ENCODE results near the gene CATSPERB.

DNA sequence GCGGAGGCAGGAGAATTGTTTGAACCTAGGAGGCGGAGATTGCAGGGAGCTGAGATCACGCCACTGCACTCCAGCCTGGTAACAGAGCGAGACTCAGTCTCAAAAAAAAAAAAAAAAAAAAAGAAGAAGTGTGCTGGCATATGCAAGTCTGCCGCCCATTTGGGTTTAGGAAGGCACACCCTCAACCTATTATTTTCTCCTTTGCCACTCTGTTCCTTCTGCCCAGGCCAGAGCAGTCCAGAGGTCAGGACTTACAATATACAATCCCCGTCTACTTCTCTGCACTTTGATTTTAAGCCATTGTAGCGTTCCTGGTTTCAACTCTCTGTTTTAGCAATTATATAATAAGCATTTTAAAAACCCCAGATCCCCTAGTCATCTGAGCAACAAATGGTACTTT lies 39.8 kb downstream of the CATSPERB start:
- TF ChIP-seq GATA2 (IDR thresholded peaks at IDR 0.05; ENCODE audit: low read depth, low read length), result no peak
- TF ChIP-seq GATA3 (IDR thresholded peaks at IDR 0.05; ENCODE audit: low read depth, low read length), result no peak

All from SH-SY5Y (cell line).